HEK293 (cell line): Measurements from ENCODE around the gene TRAF3IP1.

Source experiments
- CTCF ChIA-PET: fragments of 350-600 bp; formaldehyde crosslinking; extraction: SDS; loops from one replicate; lab custom pipeline; 2021; ENCODE audit warnings: antibody characterized with exemption; lab: Yijun Ruan, JAX
- POLR2A ChIA-PET: fragments of 300-600 bp; formaldehyde crosslinking; extraction: SDS; loops from one replicate; lab custom pipeline; 2020; ENCODE audit warnings: antibody characterized with exemption, inconsistent platforms; lab: Yijun Ruan, JAX
- H3K27ac ChIP-seq: fragments of 200-500 bp; sonication (Bioruptor generic); 2 replicates; pipeline ENCODE4 v1.5.1; 2014; ENCODE audit warnings: low read depth, low read length, control low read depth, inconsistent platforms; ENCODE audit errors: extremely low read depth
- H3K36me3 ChIP-seq, 2 experiments: fragments of 200-500 bp in 1 of 2; sonication (Bioruptor generic) in 1 of 2; 1 replicate in 1 of 2; 2 replicates in 1 of 2; pipeline ENCODE4 v1.5.1; 2014 to 2017; ENCODE audit warnings: inconsistent platforms in 2 of 2, low read length in 2 of 2; ENCODE audit not compliant: control insufficient read depth in 2 of 2, insufficient read depth in 1 of 2
- H3K4me1 ChIP-seq: fragments of 200-500 bp; sonication (Bioruptor generic); 2 replicates; pipeline ENCODE4 v1.5.1; 2014; ENCODE audit warnings: mild to moderate bottlenecking, low read length, inconsistent platforms; ENCODE audit not compliant: control insufficient read depth, insufficient read depth
- H3K4me3 ChIP-seq: 2 replicates; pipeline ENCODE4 v1.5.1; 2011; ENCODE audit warnings: low read depth, mild to moderate bottlenecking, control low read depth, low read length, moderate library complexity
- H3K9me3 ChIP-seq: fragments of 200-500 bp; sonication (Bioruptor generic); 2 replicates; pipeline ENCODE4 v1.5.1; 2014; ENCODE audit warnings: low read depth, low read length, inconsistent platforms; ENCODE audit not compliant: control insufficient read depth, insufficient read depth
- BCL11A ChIP-seq: fragments of 450-650 bp; formaldehyde crosslinking; IDR thresholded peaks from 2 replicates; pipeline ENCODE4 v1.5.1; 2016; ENCODE audit warnings: low read depth, missing biosample characterization, missing genetic modification characterization
- EGR2 ChIP-seq: fragments of 450-650 bp; formaldehyde crosslinking; IDR thresholded peaks from 2 replicates; pipeline ENCODE4 v1.5.1; 2016; ENCODE audit warnings: low read depth, missing biosample characterization, missing genetic modification characterization
- KLF16 ChIP-seq: fragments of 450-650 bp; formaldehyde crosslinking; IDR thresholded peaks from 2 replicates; pipeline ENCODE4 v1.5.1; 2017; ENCODE audit warnings: missing biosample characterization, missing genetic modification characterization
- OSR2 ChIP-seq: fragments of 450-650 bp; formaldehyde crosslinking; IDR thresholded peaks from 2 replicates; pipeline ENCODE4 v1.5.1; 2016; ENCODE audit warnings: missing biosample characterization, missing genetic modification characterization
- PRDM10 ChIP-seq: fragments of 450-650 bp; formaldehyde crosslinking; IDR thresholded peaks from 2 replicates; pipeline ENCODE4 v1.5.1; 2016; ENCODE audit warnings: missing biosample characterization, missing genetic modification characterization
- ZBTB11 ChIP-seq: fragments of 450-650 bp; formaldehyde crosslinking; conservative IDR thresholded peaks from 2 replicates; pipeline ENCODE4 v1.5.1; 2016; ENCODE audit warnings: low read depth, missing biosample characterization, missing genetic modification characterization
- ZFP69B ChIP-seq: fragments of 450-650 bp; formaldehyde crosslinking; IDR thresholded peaks from 2 replicates; pipeline ENCODE4 v1.5.1; 2016; ENCODE audit warnings: missing biosample characterization, missing genetic modification characterization
- ZNF155 ChIP-seq: fragments of 450-650 bp; formaldehyde crosslinking; IDR thresholded peaks from 2 replicates; pipeline ENCODE4 v1.5.1; 2016; ENCODE audit warnings: missing biosample characterization, missing genetic modification characterization
- ZNF311 ChIP-seq: fragments of 450-650 bp; formaldehyde crosslinking; IDR thresholded peaks from 2 replicates; pipeline ENCODE4 v1.5.1; 2017; ENCODE audit warnings: missing biosample characterization, missing genetic modification characterization, borderline replicate concordance
- ZNF341 ChIP-seq: fragments of 450-650 bp; formaldehyde crosslinking; IDR thresholded peaks from 2 replicates; pipeline ENCODE4; 2016; ENCODE audit warnings: low read depth, missing biosample characterization, missing genetic modification characterization
- ZNF544 ChIP-seq: fragments of 450-650 bp; formaldehyde crosslinking; IDR thresholded peaks from 2 replicates; pipeline ENCODE4 v1.5.0; 2017; ENCODE audit warnings: missing biosample characterization, missing genetic modification characterization
- ZNF585B ChIP-seq: fragments of 450-650 bp; formaldehyde crosslinking; IDR thresholded peaks from 2 replicates; pipeline ENCODE4 v1.5.1; 2016; ENCODE audit warnings: missing biosample characterization, missing genetic modification characterization
- ZNF610 ChIP-seq: fragments of 450-650 bp; formaldehyde crosslinking; IDR thresholded peaks from 2 replicates; pipeline ENCODE4 v1.5.1; 2016; ENCODE audit warnings: missing biosample characterization, missing genetic modification characterization, borderline replicate concordance
- ZNF654 ChIP-seq: fragments of 450-650 bp; formaldehyde crosslinking; IDR thresholded peaks from 2 replicates; pipeline ENCODE4 v1.5.1; 2016; ENCODE audit warnings: low read depth, missing biosample characterization, missing genetic modification characterization
- ZNF837 ChIP-seq: fragments of 450-650 bp; formaldehyde crosslinking; IDR thresholded peaks from 2 replicates; pipeline ENCODE4 v1.5.1; 2016; ENCODE audit warnings: missing biosample characterization, missing genetic modification characterization
- TF ChIP-seq, protein P1 (sequence below): fragments of 450-650 bp; formaldehyde crosslinking; IDR thresholded peaks from 2 replicates; pipeline ENCODE4 v1.5.1; 2016; ENCODE audit warnings: missing biosample characterization, missing genetic modification characterization
- TF ChIP-seq, protein P2 (sequence below): sonication (generic); formaldehyde crosslinking; IDR thresholded peaks from 2 replicates; pipeline ENCODE4 v1.8.1; 2022; ENCODE audit warnings: mild to moderate bottlenecking, moderate library complexity, missing genetic modification reagents
- TF ChIP-seq, protein P3 (sequence below): IDR thresholded peaks from 2 replicates; pipeline ENCODE4 v1.6.1; 2011; ENCODE audit warnings: mild to moderate bottlenecking, low read depth, low read length, borderline replicate concordance

Gene TRAF3IP1

GRCh38 chr2:238445409-238446190 lies 125.3 kb downstream of the TRAF3IP1 start (continued):
- TF ChIP-seq, protein P1, sequence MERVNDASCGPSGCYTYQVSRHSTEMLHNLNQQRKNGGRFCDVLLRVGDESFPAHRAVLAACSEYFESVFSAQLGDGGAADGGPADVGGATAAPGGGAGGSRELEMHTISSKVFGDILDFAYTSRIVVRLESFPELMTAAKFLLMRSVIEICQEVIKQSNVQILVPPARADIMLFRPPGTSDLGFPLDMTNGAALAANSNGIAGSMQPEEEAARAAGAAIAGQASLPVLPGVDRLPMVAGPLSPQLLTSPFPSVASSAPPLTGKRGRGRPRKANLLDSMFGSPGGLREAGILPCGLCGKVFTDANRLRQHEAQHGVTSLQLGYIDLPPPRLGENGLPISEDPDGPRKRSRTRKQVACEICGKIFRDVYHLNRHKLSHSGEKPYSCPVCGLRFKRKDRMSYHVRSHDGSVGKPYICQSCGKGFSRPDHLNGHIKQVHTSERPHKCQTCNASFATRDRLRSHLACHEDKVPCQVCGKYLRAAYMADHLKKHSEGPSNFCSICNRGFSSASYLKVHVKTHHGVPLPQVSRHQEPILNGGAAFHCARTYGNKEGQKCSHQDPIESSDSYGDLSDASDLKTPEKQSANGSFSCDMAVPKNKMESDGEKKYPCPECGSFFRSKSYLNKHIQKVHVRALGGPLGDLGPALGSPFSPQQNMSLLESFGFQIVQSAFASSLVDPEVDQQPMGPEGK (tag by site-specific recombination), result no peak
- no peak for TF ChIP-seq ZNF610 (tag by site-specific recombination)

DNA sequence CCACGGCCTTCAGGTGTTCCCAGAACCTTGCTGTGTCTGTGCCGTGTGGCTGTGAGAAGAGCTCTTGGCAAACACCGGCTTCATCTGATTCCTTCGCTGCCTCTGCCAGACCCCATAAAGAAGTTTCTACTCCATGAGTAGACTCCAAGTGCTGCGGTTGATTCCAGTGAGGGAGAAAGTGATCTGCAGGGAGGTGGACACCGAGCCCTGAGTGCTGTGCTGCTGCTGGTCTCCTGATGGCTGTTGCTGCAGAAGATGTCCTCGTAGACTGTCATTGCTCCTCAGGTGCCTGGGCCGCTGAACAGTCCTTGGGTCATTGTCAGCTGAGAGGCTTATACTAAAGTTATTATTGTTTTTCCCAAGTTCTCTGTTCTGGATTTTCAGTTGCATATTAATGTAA lies 126.1 kb downstream of the TRAF3IP1 start:
- no peak overlapping the region for H3K27ac ChIP-seq
- no peaks in the 10 kb centered on the region for H3K9me3 ChIP-seq
- TF ChIP-seq ZNF544, result no peak
- TF ChIP-seq EGR2 (tag by site-specific recombination), result no peak
- no peak for TF ChIP-seq ZNF311 (tag by site-specific recombination)
- no peak for TF ChIP-seq PRDM10
- no peak for TF ChIP-seq BCL11A
- no peak for TF ChIP-seq OSR2 (tag by site-specific recombination)
- no peak for TF ChIP-seq KLF16 (tag by site-specific recombination)
- TF ChIP-seq ZNF654 (tag by site-specific recombination), result no peak
- TF ChIP-seq ZNF341, result no peak
- TF ChIP-seq, protein P2, sequence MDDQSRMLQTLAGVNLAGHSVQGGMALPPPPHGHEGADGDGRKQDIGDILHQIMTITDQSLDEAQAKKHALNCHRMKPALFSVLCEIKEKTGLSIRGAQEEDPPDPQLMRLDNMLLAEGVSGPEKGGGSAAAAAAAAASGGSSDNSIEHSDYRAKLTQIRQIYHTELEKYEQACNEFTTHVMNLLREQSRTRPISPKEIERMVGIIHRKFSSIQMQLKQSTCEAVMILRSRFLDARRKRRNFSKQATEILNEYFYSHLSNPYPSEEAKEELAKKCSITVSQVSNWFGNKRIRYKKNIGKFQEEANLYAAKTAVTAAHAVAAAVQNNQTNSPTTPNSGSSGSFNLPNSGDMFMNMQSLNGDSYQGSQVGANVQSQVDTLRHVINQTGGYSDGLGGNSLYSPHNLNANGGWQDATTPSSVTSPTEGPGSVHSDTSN (CRISPR knock-in tag), result no peak
- no peak for TF ChIP-seq ZBTB11
- TF ChIP-seq ZNF837 (tag by site-specific recombination), result no peak
- TF ChIP-seq ZNF585B, result no peak
- TF ChIP-seq ZNF155 (tag by site-specific recombination), result no peak
- TF ChIP-seq, protein P3, sequence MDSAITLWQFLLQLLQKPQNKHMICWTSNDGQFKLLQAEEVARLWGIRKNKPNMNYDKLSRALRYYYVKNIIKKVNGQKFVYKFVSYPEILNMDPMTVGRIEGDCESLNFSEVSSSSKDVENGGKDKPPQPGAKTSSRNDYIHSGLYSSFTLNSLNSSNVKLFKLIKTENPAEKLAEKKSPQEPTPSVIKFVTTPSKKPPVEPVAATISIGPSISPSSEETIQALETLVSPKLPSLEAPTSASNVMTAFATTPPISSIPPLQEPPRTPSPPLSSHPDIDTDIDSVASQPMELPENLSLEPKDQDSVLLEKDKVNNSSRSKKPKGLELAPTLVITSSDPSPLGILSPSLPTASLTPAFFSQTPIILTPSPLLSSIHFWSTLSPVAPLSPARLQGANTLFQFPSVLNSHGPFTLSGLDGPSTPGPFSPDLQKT, result no peak
- TF ChIP-seq ZFP69B (tag by site-specific recombination), result no peak
- no peak overlapping the region for H3K4me3 ChIP-seq
- H3K4me1 ChIP-seq, result no peaks in the 10 kb centered on the region
- POLR2A ChIA-PET, result no interaction called here
- CTCF ChIA-PET, result interaction anchor here (0.6 to 0.7 kb wide), 2 partner anchors 15 to 182 kb away, joined by 3 read pairs; no protein-coding TSS in a partner anchor
- H3K36me3 ChIP-seq, result peaks cover 24 to 80% of the 10 kb centered on the region in 2 experiments
